Esophagus squamous epithelium (tissue), 4 donors: ENCODE results near the gene BICC1.

Experiments
- CTCF ChIP-seq, 6 experiments: fragments of 450-650 bp in 4 of 6; fragments of 200-600 bp in 2 of 6; sonication (generic) in 2 of 6; IDR thresholded peaks; one replicate each; pipeline ENCODE4 v1.5.1; 2016 to 2019; ENCODE audit warnings: antibody characterized with exemption in 6 of 6, mild to moderate bottlenecking in 4 of 6, moderate library complexity in 4 of 6
- POLR2A ChIP-seq, 4 donors: fragments of 450-650 bp; IDR thresholded peaks; one replicate each; pipeline ENCODE4 v1.6.1; 2017; ENCODE audit warnings: antibody characterized with exemption in 4 of 4, mild to moderate bottlenecking in 4 of 4, moderate library complexity in 3 of 4

GRCh38 chr10:58784361-58784760 lies 271.7 kb downstream of the BICC1 start:
- no peak for TF ChIP-seq CTCF (IDR thresholded peaks at IDR 0.05)
- no peak for TF ChIP-seq POLR2A (IDR thresholded peaks at IDR 0.05)
